ENCODE measurements around the gene C1orf56. TPM values are rescaled to one million over a fixed set of nuclear protein-coding genes. Genes with fewer than 3 reads are reported as not detected.

The C1orf56 gene
- total and polyA plus RNA-seq, 8 donors: 3.9 to 11.2 (median 8.8) TPM

- DNase-seq (peak in 2 of 4 donors; percentile 44 to 86), ATAC-seq (peak; percentile 41)
- intact Hi-C loops (cut with DNase I): no loop called here
- H3K27ac ChIP-seq: peak within 1 kb of the TSS; percentile 89 to 95
- H3K36me3 ChIP-seq: peaks cover 0 to 17% of the 10 kb centered on the region in 2 donors
- H3K4me3 ChIP-seq: peak within 1 kb of the TSS; percentile 66 to 94
- H3K27me3 ChIP-seq: no peaks in the 10 kb centered on the region
- TF ChIP-seq CTCF (IDR thresholded peaks at IDR 0.05): no peak
- H3K9me3 ChIP-seq: no peaks in the 10 kb centered on the region
- H3K4me1 ChIP-seq: peaks cover 18 to 47% of the 10 kb centered on the region in 2 donors
Measured at GRCh38 chr1:151060007-151060656, 12.6 kb downstream of the C1orf56 start, which contains the start of gene MLLT11. Gene MLLT11, plus strand, starts transcription at chr1:151060397. Its CDS starts 6,828 bp downstream, at chr1:151067225.

- no peaks in the 10 kb centered on the region for H3K27me3 ChIP-seq
- peak overlapping the region in 1 of 2 donors; percentile 95 for H3K27ac ChIP-seq
- H3K9me3 ChIP-seq: no peaks in the 10 kb centered on the region
- H3K4me1 ChIP-seq: peaks cover 16 to 40% of the 10 kb centered on the region in 2 donors
- intact Hi-C loops (cut with DNase I): no loop called here
- H3K4me3 ChIP-seq: peak overlapping the region; percentile 66 to 94
- peaks cover 0 to 10% of the 10 kb centered on the region in 2 donors for H3K36me3 ChIP-seq
- DNase-seq: no peak
- no peak for ATAC-seq
- TF ChIP-seq CTCF (IDR thresholded peaks at IDR 0.05): no peak
Measured at GRCh38 chr1:151060657-151061421, 13.3 kb downstream of the C1orf56 start.

- DNase-seq: no peak
- H3K27me3 ChIP-seq: no peaks in the 10 kb centered on the region
- intact Hi-C loops (cut with DNase I): no loop called here
Measured at GRCh38 chr1:151061704-151062103, 14.2 kb downstream of the C1orf56 start.

GRCh38 chr1:151062741-151063371, 15.3 kb downstream of the C1orf56 start:
- Histone ChIP-seq H3K27ac (no peak overlapping the region), H3K4me1 (peaks cover 0 to 19% of the 10 kb centered on the region in 2 donors), H3K4me3 (no peak overlapping the region), H3K36me3 (no peaks in the 10 kb centered on the region), H3K27me3 (no peaks in the 10 kb centered on the region), H3K9me3 (no peaks in the 10 kb centered on the region)
- DNase-seq (no peak), ATAC-seq (no peak)
- TF ChIP-seq CTCF (IDR thresholded peaks at IDR 0.05): no peak
- intact Hi-C loops (cut with DNase I): no loop called here

More at GRCh38 chr1:151061704-151062103, 14.2 kb downstream of the C1orf56 start:
- no peak for ATAC-seq
- Histone ChIP-seq H3K4me1 (peaks cover 7 to 31% of the 10 kb centered on the region in 2 donors), H3K4me3 (no peak overlapping the region), H3K27ac (no peak overlapping the region), H3K9me3 (no peaks in the 10 kb centered on the region), H3K36me3 (peaks cover 0 to under 1% of the 10 kb centered on the region in 2 donors)
- TF ChIP-seq CTCF (IDR thresholded peaks at IDR 0.05): no peak

Data from left lung (tissue), 10 donors.